CD4-positive, CD25-positive, alpha-beta regulatory T cell (primary cell): ENCODE measurements around the gene CHMP5. TPM values are rescaled to one million over a fixed set of nuclear protein-coding genes. Genes with fewer than 3 reads are reported as not detected.

ENCODE experiments used
- ATAC-seq, 2 donors: fragments of 150-1000 bp; cut with Tn5 transposase; one replicate each; pipeline ENCODE4 v1.10.0; 2021; ENCODE audit warnings: low read depth in 2 of 2, moderate number of reproducible peaks in 2 of 2, moderate library complexity in 1 of 2
- DNase-seq, 3 donors: peaks; one replicate each; pipeline versions ENCODE4 v3.0.0 to v3.0.0-alpha.2; 2012 to 2022; ENCODE audit warnings: mixed read lengths in 1 of 3
- H3K27ac ChIP-seq: one replicate; pipeline ENCODE4 v1.7.0; 2013; ENCODE audit warnings: mild to moderate bottlenecking, low read length; ENCODE audit not compliant: insufficient read depth, poor library complexity, severe bottlenecking
- H3K27me3 ChIP-seq: one replicate; pipeline ENCODE4 v1.7.0; 2013; ENCODE audit warnings: low read length; ENCODE audit not compliant: control insufficient read depth, insufficient read depth
- H3K36me3 ChIP-seq: one replicate; pipeline ENCODE4 v1.7.0; 2013; ENCODE audit warnings: mild to moderate bottlenecking, low read length, moderate library complexity; ENCODE audit not compliant: control insufficient read depth, insufficient read depth
- H3K4me1 ChIP-seq: 2 replicates; pipeline ENCODE4 v1.7.0; 2013; ENCODE audit warnings: mild to moderate bottlenecking, low read length; ENCODE audit not compliant: insufficient read depth, control insufficient read depth, poor library complexity, severe bottlenecking
- H3K4me3 ChIP-seq: one replicate; pipeline ENCODE4 v1.7.0; 2013; ENCODE audit warnings: low read depth, mild to moderate bottlenecking, low read length, moderate library complexity
- H3K9me3 ChIP-seq, 2 experiments: 1 replicate in 1 of 2; 2 replicates in 1 of 2; pipeline ENCODE4 v1.7.0; 2013; ENCODE audit warnings: low read length in 2 of 2, mild to moderate bottlenecking in 1 of 2, moderate library complexity in 1 of 2; ENCODE audit not compliant: control insufficient read depth in 2 of 2
- H3K27ac Mint-ChIP-seq, 3 donors: one replicate each; pipeline ENCODE4 v1.8.0; 2020 to 2022; ENCODE audit warnings: mild to moderate bottlenecking in 3 of 3, mixed read lengths in 3 of 3, moderate library complexity in 2 of 3
- H3K27me3 Mint-ChIP-seq: one replicate; pipeline ENCODE4 v1.8.0; 2022; ENCODE audit warnings: mild to moderate bottlenecking, mixed read lengths
- H3K36me3 Mint-ChIP-seq: one replicate; pipeline ENCODE4 v1.8.0; 2020; ENCODE audit warnings: mixed read lengths
- H3K4me1 Mint-ChIP-seq, 4 donors: one replicate each; pipeline ENCODE4 v1.8.0; 2020 to 2022; ENCODE audit warnings: mixed read lengths in 4 of 4, mild to moderate bottlenecking in 1 of 4
- H3K4me3 Mint-ChIP-seq, 4 donors: one replicate each; pipeline ENCODE4 v1.8.0; 2020 to 2022; ENCODE audit warnings: mild to moderate bottlenecking in 4 of 4, mixed read lengths in 4 of 4, moderate library complexity in 3 of 4
- H3K9me3 Mint-ChIP-seq, 7 donors: one replicate each; pipeline ENCODE4 v1.8.0; 2020 to 2022; ENCODE audit warnings: mixed read lengths in 7 of 7, mild to moderate bottlenecking in 3 of 7, moderate library complexity in 2 of 7
- polyA plus RNA-seq, 4 donors: library from polyadenylated mRNA; unstranded; fragments of 300-500 nt; fragmentation: Illumina TruSeq; gene quantifications; one replicate each; pipeline ENCODE4 v1.2.3, GENCODE V29; 2021
- total RNA-seq: library from RNA; stranded (reverse); gene quantifications from one replicate; pipeline ENCODE4 v1.2.3, GENCODE V29; 2022

Gene CHMP5
- total and polyA plus RNA-seq, 5 donors from 2014 or later, result 25.5 to 58.3 (median 55.8) TPM

- Histone ChIP-seq H3K4me1 (peaks cover 45% of the 10 kb centered on the region), H3K9me3 (no peaks in the 10 kb centered on the region), H3K36me3 (no peaks in the 10 kb centered on the region), H3K27ac (peak overlapping the region; percentile 100), H3K27me3 (no peaks in the 10 kb centered on the region), H3K4me3 (no peak overlapping the region)
- H3K4me3 Mint-ChIP-seq, result peak overlapping the region in 3 of 4 donors; percentile 44 to 70 (median 46)
- ATAC-seq (no peak), DNase-seq (no peak)
- peak overlapping the region; percentile 60 to 100 (median 99) for H3K27ac Mint-ChIP-seq
- peaks cover 27 to 50% (median 39%) of the 10 kb centered on the region in 4 donors for H3K4me1 Mint-ChIP-seq
- peaks cover 18% of the 10 kb centered on the region for H3K36me3 Mint-ChIP-seq
- peaks cover 0 to 1% (median 0%) of the 10 kb centered on the region in 7 donors for H3K9me3 Mint-ChIP-seq
- H3K27me3 Mint-ChIP-seq, result peaks cover 8% of the 10 kb centered on the region
These were observed 24.1 kb downstream of the CHMP5 start for GRCh38 chr9:33288828-33289483.

DNA sequence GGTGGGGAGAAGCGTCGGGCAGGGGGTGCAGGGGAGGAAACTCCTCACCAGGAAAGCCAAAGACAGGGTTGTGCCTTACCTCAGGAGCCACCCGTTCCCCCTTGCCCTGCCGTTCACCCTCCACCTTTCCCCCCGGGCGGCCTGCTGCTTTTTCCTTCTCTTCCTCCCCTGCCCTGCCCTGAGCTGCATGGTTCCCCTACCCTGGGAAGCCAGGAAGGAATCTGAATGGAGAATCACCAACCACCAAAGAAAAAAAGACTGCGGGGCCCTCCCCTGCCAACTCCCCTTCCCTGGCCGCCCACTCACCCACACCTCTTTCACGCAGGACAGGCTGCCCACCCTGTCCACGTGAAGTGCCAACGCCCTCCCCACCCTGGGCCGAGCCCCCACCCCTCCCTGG lies 24.6 kb downstream of the CHMP5 start:
- Mint-ChIP-seq H3K4me1 (peaks cover 27 to 55% (median 43%) of the 10 kb centered on the region in 4 donors), H3K4me3 (peak overlapping the region; percentile 88 to 99 (median 92)), H3K27ac (peak overlapping the region; percentile 99 to 100 (median 100)), H3K9me3 (peaks cover 0 to 1% (median 0%) of the 10 kb centered on the region in 7 donors), H3K27me3 (peaks cover 8% of the 10 kb centered on the region), H3K36me3 (peaks cover 21% of the 10 kb centered on the region)
- Histone ChIP-seq H3K27me3 (no peaks in the 10 kb centered on the region), H3K27ac (peak overlapping the region; percentile 100), H3K9me3 (no peaks in the 10 kb centered on the region), H3K36me3 (peaks cover 4% of the 10 kb centered on the region), H3K4me3 (no peak overlapping the region), H3K4me1 (peaks cover 45% of the 10 kb centered on the region)
- peak in 1 of 3 donors; percentile 20 for DNase-seq
- no peak for ATAC-seq

GRCh38 chr9:33289936-33290246 lies 25.0 kb downstream of the CHMP5 start:
- Histone ChIP-seq H3K36me3 (peaks cover 8% of the 10 kb centered on the region), H3K4me1 (peaks cover 45% of the 10 kb centered on the region), H3K9me3 (no peaks in the 10 kb centered on the region), H3K4me3 (peak overlapping the region; percentile 71), H3K27ac (peak overlapping the region; percentile 100), H3K27me3 (no peaks in the 10 kb centered on the region)
- Mint-ChIP-seq H3K27me3 (peaks cover 8% of the 10 kb centered on the region), H3K27ac (peak overlapping the region; percentile 99 to 100 (median 100)), H3K36me3 (peaks cover 25% of the 10 kb centered on the region), H3K9me3 (peaks cover 0 to 1% (median 0%) of the 10 kb centered on the region in 7 donors), H3K4me3 (peak overlapping the region; percentile 88 to 99 (median 92)), H3K4me1 (peaks cover 27 to 59% (median 47%) of the 10 kb centered on the region in 4 donors)
- DNase-seq, result no peak
- no peak for ATAC-seq

DNA sequence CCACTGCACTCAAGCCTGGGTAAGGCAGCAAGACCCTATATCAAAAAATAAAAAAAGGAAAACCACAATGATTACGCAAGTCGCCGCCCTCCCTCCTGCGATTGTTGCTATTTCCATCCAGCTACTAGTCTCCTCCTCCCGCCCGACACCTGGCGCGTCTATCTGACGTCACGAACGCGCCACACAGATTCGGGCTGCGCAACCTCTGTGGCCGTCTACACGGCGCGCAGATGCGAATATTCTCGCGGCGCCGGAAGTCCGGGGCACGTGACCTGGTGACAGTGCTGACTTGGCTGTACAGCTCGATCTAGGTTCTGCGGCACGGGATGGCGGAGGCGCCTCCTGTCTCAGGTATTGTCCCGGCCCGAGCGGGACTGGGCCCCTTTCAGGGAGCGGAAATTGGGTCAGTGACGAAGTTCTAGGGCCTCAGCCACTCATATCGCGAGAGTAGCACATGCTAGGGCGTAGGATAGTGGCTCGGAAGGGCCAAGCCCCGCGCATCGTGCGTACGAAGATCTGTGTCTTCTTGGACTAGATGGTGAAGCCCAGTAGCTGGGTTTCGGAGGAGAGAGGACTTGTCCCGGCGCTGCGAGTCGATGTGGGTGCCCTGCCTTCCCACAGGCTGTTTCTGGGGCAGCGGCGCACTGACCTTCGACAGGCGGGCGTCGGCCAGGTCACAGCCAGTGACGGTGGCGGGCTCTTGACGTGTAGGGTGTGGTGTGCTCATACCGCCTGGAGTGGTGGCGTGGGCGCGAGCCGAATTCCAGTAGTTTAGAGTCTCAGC lies 25.6 kb downstream of the CHMP5 start, which contains the start of gene NFX1:
TSS of gene NFX1 (plus strand) at position 270 of the 784 bp plus-strand sequence. CDS start at position 327, 57 bp downstream.
- peak within 1 kb of the TSS; percentile 88 to 99 (median 92) for H3K4me3 Mint-ChIP-seq
- peaks cover 0 to 1% (median 0%) of the 10 kb centered on the region in 7 donors for H3K9me3 Mint-ChIP-seq
- Histone ChIP-seq H3K27ac (peak within 1 kb of the TSS; percentile 100), H3K36me3 (peaks cover 14% of the 10 kb centered on the region), H3K27me3 (no peaks in the 10 kb centered on the region), H3K4me3 (peak within 1 kb of the TSS; percentile 94), H3K9me3 (no peaks in the 10 kb centered on the region), H3K4me1 (peaks cover 45% of the 10 kb centered on the region)
- peaks cover 8% of the 10 kb centered on the region for H3K27me3 Mint-ChIP-seq
- DNase-seq (peak; percentile 98 to 99 (median 99)), ATAC-seq (peak; percentile 85 to 90)
- peak within 1 kb of the TSS; percentile 99 to 100 (median 100) for H3K27ac Mint-ChIP-seq
- H3K4me1 Mint-ChIP-seq, result peaks cover 27 to 63% (median 49%) of the 10 kb centered on the region in 4 donors
- H3K36me3 Mint-ChIP-seq, result peaks cover 25% of the 10 kb centered on the region

DNA sequence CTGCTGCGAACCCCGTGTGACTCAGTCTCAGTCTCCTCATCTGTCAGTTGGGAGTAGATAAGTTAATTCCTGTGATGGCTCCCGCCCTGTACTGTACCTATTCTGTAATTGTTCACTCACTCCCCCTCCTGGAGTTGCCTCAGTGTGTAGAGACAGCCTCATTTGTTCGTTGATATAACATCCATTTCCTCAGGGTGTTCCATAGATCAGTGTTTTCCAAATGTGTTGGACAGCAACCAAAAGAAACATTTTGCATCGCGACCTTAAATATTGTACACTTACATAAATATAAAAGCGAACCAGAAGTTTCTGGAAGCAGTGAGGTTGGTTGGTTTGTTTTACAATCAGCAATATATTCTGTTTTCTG lies 26.2 kb downstream of the CHMP5 start:
- peaks cover 8% of the 10 kb centered on the region for H3K27me3 Mint-ChIP-seq
- peaks cover 0 to 1% (median 0%) of the 10 kb centered on the region in 7 donors for H3K9me3 Mint-ChIP-seq
- H3K27me3 ChIP-seq, result no peaks in the 10 kb centered on the region
- DNase-seq (no peak), ATAC-seq (peak in 1 of 2 donors; percentile 8)
- H3K9me3 ChIP-seq, result no peaks in the 10 kb centered on the region
- H3K4me3 Mint-ChIP-seq, result peak overlapping the region; percentile 88 to 99 (median 92)
- peak overlapping the region; percentile 100 for H3K27ac ChIP-seq
- peak overlapping the region; percentile 94 for H3K4me3 ChIP-seq
- peaks cover 45% of the 10 kb centered on the region for H3K4me1 ChIP-seq
- peaks cover 18% of the 10 kb centered on the region for H3K36me3 ChIP-seq
- peak overlapping the region; percentile 99 to 100 (median 100) for H3K27ac Mint-ChIP-seq
- H3K36me3 Mint-ChIP-seq, result peaks cover 29% of the 10 kb centered on the region
- H3K4me1 Mint-ChIP-seq, result peaks cover 27 to 69% (median 54%) of the 10 kb centered on the region in 4 donors

- peaks cover 0 to 1% (median 0%) of the 10 kb centered on the region in 7 donors for H3K9me3 Mint-ChIP-seq
- peak overlapping the region; percentile 81 to 100 (median 99) for H3K27ac Mint-ChIP-seq
- Histone ChIP-seq H3K4me1 (peaks cover 51% of the 10 kb centered on the region), H3K27ac (no peak overlapping the region), H3K9me3 (no peaks in the 10 kb centered on the region), H3K4me3 (peak overlapping the region; percentile 47), H3K27me3 (no peaks in the 10 kb centered on the region), H3K36me3 (peaks cover 26% of the 10 kb centered on the region)
- ATAC-seq, result no peak
- peaks cover 36% of the 10 kb centered on the region for H3K36me3 Mint-ChIP-seq
- peaks cover 8% of the 10 kb centered on the region for H3K27me3 Mint-ChIP-seq
- peaks cover 29 to 75% (median 59%) of the 10 kb centered on the region in 4 donors for H3K4me1 Mint-ChIP-seq
- H3K4me3 Mint-ChIP-seq, result peak overlapping the region; percentile 88 to 99 (median 92)
- no peak for DNase-seq
These were observed 27.1 kb downstream of the CHMP5 start for GRCh38 chr9:33291901-33292300.

DNA sequence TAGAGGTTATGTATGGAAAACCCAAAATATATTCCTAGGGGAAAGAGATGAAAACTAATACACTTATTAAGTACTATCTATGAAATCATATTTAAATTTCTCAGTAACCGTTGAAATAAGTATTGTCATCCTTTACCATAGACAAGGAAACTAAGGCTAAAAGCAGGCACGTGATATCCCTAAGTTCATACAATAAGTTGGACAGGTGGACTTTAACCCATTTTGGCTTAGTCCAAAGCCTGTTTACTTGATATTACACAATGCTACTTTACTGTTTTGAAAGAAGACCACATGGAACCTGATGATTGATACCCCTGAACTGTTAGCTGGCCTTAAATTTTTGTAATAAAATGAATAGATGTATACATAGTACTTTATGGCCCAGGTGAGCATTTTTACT lies 28.9 kb downstream of the CHMP5 start:
- Mint-ChIP-seq H3K36me3 (peaks cover 55% of the 10 kb centered on the region), H3K27me3 (peaks cover 8% of the 10 kb centered on the region), H3K4me3 (peak overlapping the region in 3 of 4 donors; percentile 0 to 88 (median 14)), H3K9me3 (peaks cover 0 to 1% (median 0%) of the 10 kb centered on the region in 7 donors), H3K27ac (peak overlapping the region in 1 of 3 donors; percentile 100), H3K4me1 (peaks cover 41 to 87% (median 73%) of the 10 kb centered on the region in 4 donors)
- DNase-seq, result no peak
- no peak for ATAC-seq
- H3K27ac ChIP-seq, result no peak overlapping the region
- peaks cover 60% of the 10 kb centered on the region for H3K4me1 ChIP-seq
- no peaks in the 10 kb centered on the region for H3K9me3 ChIP-seq
- no peaks in the 10 kb centered on the region for H3K27me3 ChIP-seq
- H3K4me3 ChIP-seq, result no peak overlapping the region
- peaks cover 44% of the 10 kb centered on the region for H3K36me3 ChIP-seq
